ENCODE data around the gene JARID2. TPM values are rescaled to one million over a fixed set of nuclear protein-coding genes. Genes with fewer than 3 reads are reported as not detected.

Gene JARID2
- total RNA-seq, 1 donor from 2014 or later = 24.2 TPM

DNA sequence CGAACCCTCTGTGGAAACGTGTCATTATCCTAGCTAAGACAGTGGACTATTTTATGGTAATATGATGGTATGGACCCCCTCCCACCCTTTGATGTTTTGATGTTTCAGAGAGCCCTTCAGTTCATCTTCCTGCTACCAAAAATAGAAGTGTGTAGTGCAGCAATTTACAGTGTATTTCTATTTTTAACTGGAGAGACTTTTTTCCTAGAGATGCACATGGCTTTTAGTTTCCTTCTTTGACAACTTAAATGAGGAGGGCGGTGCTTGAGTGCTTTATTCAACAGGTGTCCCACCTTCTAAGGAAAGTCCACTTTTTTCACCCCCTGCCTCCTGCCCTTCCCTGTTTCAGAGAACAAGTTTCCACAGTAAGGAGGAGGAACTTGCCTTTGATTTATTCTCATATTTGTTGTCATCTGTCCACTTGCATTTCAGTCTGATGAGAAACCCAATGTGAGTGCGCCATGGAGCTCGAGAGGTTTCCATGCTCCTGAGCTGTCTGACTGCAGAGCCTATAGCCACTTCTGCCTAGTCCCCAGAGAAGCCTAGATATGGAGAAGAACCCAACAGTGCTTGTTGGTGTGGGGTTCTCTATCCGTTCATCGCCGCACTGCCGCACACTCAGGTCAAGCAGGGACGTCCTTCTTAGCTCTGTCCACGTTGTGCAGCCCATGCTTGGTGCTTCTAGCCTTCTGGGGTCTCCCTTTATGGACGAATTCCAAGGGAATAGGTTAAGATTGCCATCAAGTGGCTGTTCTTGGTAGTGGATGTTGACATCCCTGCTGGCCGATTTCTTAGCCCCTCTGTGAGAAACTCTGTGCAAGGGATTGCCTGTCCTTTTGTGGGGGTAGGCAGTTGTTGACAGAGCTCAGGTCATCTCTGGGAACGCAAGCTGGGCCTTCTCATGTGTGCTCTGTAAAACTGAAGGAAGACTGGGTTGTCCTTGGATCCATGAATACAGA is 144.2 kb downstream of the JARID2 start:
- H2AFZ ChIP-seq (ENCODE audit: low read depth, low read length) = no peak overlapping the region
- H3K4me3 ChIP-seq (ENCODE audit: insufficient read depth, low read depth, low read length) = no peak overlapping the region
- no peaks in the 10 kb centered on the region for H3K27me3 Mint-ChIP-seq (ENCODE audit: low read depth, unreplicated experiment)
- no peaks in the 10 kb centered on the region for H3K36me3 ChIP-seq (ENCODE audit: insufficient read depth, low read length)
- H3K36me3 Mint-ChIP-seq (ENCODE audit: low read depth, unreplicated experiment) = no peaks in the 10 kb centered on the region
- no peaks in the 10 kb centered on the region for H3K27me3 ChIP-seq (ENCODE audit: insufficient read depth, low read length)
- no peak overlapping the region for H3K4me3 Mint-ChIP-seq (ENCODE audit: unreplicated experiment)
- H3K9me3 Mint-ChIP-seq (ENCODE audit: unreplicated experiment) = no peaks in the 10 kb centered on the region
- peak overlapping the region; percentile 34 for H3K27ac Mint-ChIP-seq (ENCODE audit: unreplicated experiment)
- peaks cover 22% of the 10 kb centered on the region for H3K4me1 ChIP-seq (ENCODE audit: insufficient read depth, low read length)
- FAIRE-seq = no peak
- no peaks in the 10 kb centered on the region for H3K9me3 ChIP-seq (ENCODE audit: insufficient read depth, low read depth, low read length)
- DNase-seq (ENCODE audit: low read depth) = peak; percentile 26
- H3K4me2 ChIP-seq (ENCODE audit: low read length) = peak overlapping the region; percentile 30
- peaks cover 93% of the 10 kb centered on the region for H4K20me1 ChIP-seq (ENCODE audit: insufficient read depth, low read length)
- H3K27ac ChIP-seq (ENCODE audit: low read depth, low read length) = no peak overlapping the region
- TF ChIP-seq CTCF (IDR thresholded peaks at IDR 0.05; ENCODE audit: insufficient read depth, low read depth, low read length) = peak; percentile 82
- TF ChIP-seq EZH2 (IDR thresholded peaks at IDR 0.05; ENCODE audit: insufficient read depth, low read length) = no peak
- H3K9ac ChIP-seq (ENCODE audit: low read length) = peak overlapping the region; percentile 8
- peaks cover 97% of the 10 kb centered on the region for H3K79me2 ChIP-seq (ENCODE audit: insufficient read depth, low read length)
- peaks cover 37% of the 10 kb centered on the region for H3K4me1 Mint-ChIP-seq (ENCODE audit: low read depth, unreplicated experiment)

GRCh38 chr6:15391500-15391899 is 145.6 kb downstream of the JARID2 start:
- TF ChIP-seq EZH2 (IDR thresholded peaks at IDR 0.05; ENCODE audit: insufficient read depth, low read length) = no peak
- no peak for TF ChIP-seq CTCF (IDR thresholded peaks at IDR 0.05; ENCODE audit: insufficient read depth, low read depth, low read length)
- peaks cover 91% of the 10 kb centered on the region for H4K20me1 ChIP-seq (ENCODE audit: insufficient read depth, low read length)
- peaks cover 28% of the 10 kb centered on the region for H3K4me1 Mint-ChIP-seq (ENCODE audit: low read depth, unreplicated experiment)

GRCh38 chr6:15392182-15392581 is 146.3 kb downstream of the JARID2 start:
- H3K27ac Mint-ChIP-seq (ENCODE audit: unreplicated experiment) = no peak overlapping the region
- H3K4me1 Mint-ChIP-seq (ENCODE audit: low read depth, unreplicated experiment) = peaks cover 23% of the 10 kb centered on the region

More at GRCh38 chr6:15391500-15391899, 145.6 kb downstream of the JARID2 start:
- Histone ChIP-seq H3K4me1 (ENCODE audit: insufficient read depth, low read length) (peaks cover 18% of the 10 kb centered on the region), H3K4me3 (ENCODE audit: insufficient read depth, low read depth, low read length) (no peak overlapping the region), H3K36me3 (ENCODE audit: insufficient read depth, low read length) (no peaks in the 10 kb centered on the region), H3K27ac (ENCODE audit: low read depth, low read length) (no peak overlapping the region), H2AFZ (ENCODE audit: low read depth, low read length) (no peak overlapping the region), H3K9me3 (ENCODE audit: insufficient read depth, low read depth, low read length) (no peaks in the 10 kb centered on the region), H3K27me3 (ENCODE audit: insufficient read depth, low read length) (no peaks in the 10 kb centered on the region), H3K79me2 (ENCODE audit: insufficient read depth, low read length) (peaks cover 95% of the 10 kb centered on the region), H3K4me2 (ENCODE audit: low read length) (no peak overlapping the region), H3K9ac (ENCODE audit: low read length) (no peak overlapping the region)
- H3K36me3 Mint-ChIP-seq (ENCODE audit: low read depth, unreplicated experiment) = no peaks in the 10 kb centered on the region
- H3K27ac Mint-ChIP-seq (ENCODE audit: unreplicated experiment) = no peak overlapping the region
- no peaks in the 10 kb centered on the region for H3K27me3 Mint-ChIP-seq (ENCODE audit: low read depth, unreplicated experiment)
- H3K9me3 Mint-ChIP-seq (ENCODE audit: unreplicated experiment) = no peaks in the 10 kb centered on the region
- no peak for DNase-seq (ENCODE audit: low read depth)
- H3K4me3 Mint-ChIP-seq (ENCODE audit: unreplicated experiment) = no peak overlapping the region
- FAIRE-seq = no peak

More at GRCh38 chr6:15392182-15392581, 146.3 kb downstream of the JARID2 start:
- Histone ChIP-seq H3K4me3 (ENCODE audit: insufficient read depth, low read depth, low read length) (no peak overlapping the region), H4K20me1 (ENCODE audit: insufficient read depth, low read length) (peaks cover 91% of the 10 kb centered on the region), H3K9ac (ENCODE audit: low read length) (no peak overlapping the region), H3K9me3 (ENCODE audit: insufficient read depth, low read depth, low read length) (no peaks in the 10 kb centered on the region), H3K4me1 (ENCODE audit: insufficient read depth, low read length) (peaks cover 13% of the 10 kb centered on the region), H3K27ac (ENCODE audit: low read depth, low read length) (no peak overlapping the region), H3K27me3 (ENCODE audit: insufficient read depth, low read length) (no peaks in the 10 kb centered on the region), H2AFZ (ENCODE audit: low read depth, low read length) (no peak overlapping the region), H3K36me3 (ENCODE audit: insufficient read depth, low read length) (no peaks in the 10 kb centered on the region), H3K79me2 (ENCODE audit: insufficient read depth, low read length) (peaks cover 94% of the 10 kb centered on the region), H3K4me2 (ENCODE audit: low read length) (no peak overlapping the region)
- Mint-ChIP-seq H3K27me3 (ENCODE audit: low read depth, unreplicated experiment) (no peaks in the 10 kb centered on the region), H3K9me3 (ENCODE audit: unreplicated experiment) (no peaks in the 10 kb centered on the region), H3K4me3 (ENCODE audit: unreplicated experiment) (no peak overlapping the region), H3K36me3 (ENCODE audit: low read depth, unreplicated experiment) (no peaks in the 10 kb centered on the region)
- TF ChIP-seq CTCF (IDR thresholded peaks at IDR 0.05; ENCODE audit: insufficient read depth, low read depth, low read length) = no peak
- TF ChIP-seq EZH2 (IDR thresholded peaks at IDR 0.05; ENCODE audit: insufficient read depth, low read length) = no peak
- FAIRE-seq (no peak), DNase-seq (ENCODE audit: low read depth) (no peak)
